Frontal cortex (tissue), 4 donors: ENCODE data around the gene RNF180. TPM values are rescaled to one million over a fixed set of nuclear protein-coding genes. Genes with fewer than 3 reads are reported as not detected.
"Not testable (repeated sequence)": the region's sequence is repeated elsewhere in the genome, so short reads cannot be mapped to it uniquely, and the experiment has no call there.

Experiments
- DNase-seq, 2 donors: peaks; one replicate each; pipeline ENCODE4 v3.0.0; 2012; ENCODE audit warnings: low spot score in 2 of 2
- FAIRE-seq: peaks from 2 replicates; lab custom pipeline; 2012; peaks lifted over from hg19 to GRCh38; lab: Jason Lieb, UNC
- total RNA-seq: library from RNA; depleted of rRNA; stranded (reverse); fragments of >200 nt; gene quantifications from one replicate; pipeline ENCODE4 v1.2.3, GENCODE V29; 2014
- donor health status: control.
- donor health status: control.
- donor health status: control.

Gene RNF180
- total RNA-seq, 1 donor from 2014 or later = 87.6 TPM

GRCh38 chr5:64166201-64166959 is 737 bp downstream of the RNF180 start:
- no peak for FAIRE-seq
- DNase-seq = peak; percentile 25 to 42

GRCh38 chr5:64176301-64176700 is 10.7 kb downstream of the RNF180 start:
- FAIRE-seq = no peak
- no peak for DNase-seq

GRCh38 chr5:64180661-64181343 is 15.2 kb downstream of the RNF180 start:
- DNase-seq (no peak), FAIRE-seq (no peak)

- DNase-seq (no peak), FAIRE-seq (no peak)
Observed at GRCh38 chr5:64181440-64181839, 15.8 kb downstream of the RNF180 start.

GRCh38 chr5:64183956-64184355 is 18.3 kb downstream of the RNF180 start:
- DNase-seq (no peak), FAIRE-seq (no peak)

- DNase-seq (no peak), FAIRE-seq (no peak)
Observed at GRCh38 chr5:64184832-64185231, 19.2 kb downstream of the RNF180 start.

- FAIRE-seq (no peak), DNase-seq (no peak)
Observed at GRCh38 chr5:64188776-64189175, 23.1 kb downstream of the RNF180 start.

- no peak for FAIRE-seq
Observed at GRCh38 chr5:64190562-64191306, 25.1 kb downstream of the RNF180 start.

GRCh38 chr5:64195981-64196380 is 30.3 kb downstream of the RNF180 start:
- FAIRE-seq = no peak
- DNase-seq = no peak

More at GRCh38 chr5:64190562-64191306, 25.1 kb downstream of the RNF180 start:
- no peak for DNase-seq

- DNase-seq (no peak), FAIRE-seq (no peak)
Observed at GRCh38 chr5:64199425-64199824, 33.8 kb downstream of the RNF180 start.

- DNase-seq (no peak), FAIRE-seq (no peak)
Observed at GRCh38 chr5:64201996-64202395, 36.4 kb downstream of the RNF180 start.

- no peak for FAIRE-seq
- DNase-seq = no peak
Observed at GRCh38 chr5:64206653-64207052, 41.0 kb downstream of the RNF180 start.

- peak; percentile 95 for FAIRE-seq
- DNase-seq = no peak
Observed at GRCh38 chr5:64207978-64208377, 42.3 kb downstream of the RNF180 start.

GRCh38 chr5:64209353-64209752 is 43.7 kb downstream of the RNF180 start:
- FAIRE-seq = no peak
- DNase-seq = no peak

GRCh38 chr5:64210866-64211265 is 45.2 kb downstream of the RNF180 start:
- DNase-seq (no peak), FAIRE-seq (no peak)

GRCh38 chr5:64213011-64213410 is 47.4 kb downstream of the RNF180 start:
- FAIRE-seq = no peak
- no peak for DNase-seq

- FAIRE-seq (no peak), DNase-seq (no peak)
Observed at GRCh38 chr5:64213531-64213930, 47.9 kb downstream of the RNF180 start.

GRCh38 chr5:64214132-64214531 is 48.5 kb downstream of the RNF180 start:
- DNase-seq (no peak), FAIRE-seq (no peak)

GRCh38 chr5:64221911-64222310 is 56.3 kb downstream of the RNF180 start:
- FAIRE-seq (no peak), DNase-seq (no peak)

- DNase-seq, FAIRE-seq: not testable (repeated sequence)
Observed at GRCh38 chr5:64225286-64225981, 59.8 kb downstream of the RNF180 start.
